ENCODE results near the gene LILRA5.
"Not testable (repeated sequence)": the region's sequence is repeated elsewhere in the genome, so short reads cannot be mapped to it uniquely, and the experiment has no call there.

The LILRA5 gene

GRCh38 chr19:54312436-54313377, at the start of gene LILRA5:
LILRA5 (minus strand) TSS chr19:54313166; CDS start chr19:54313019, 147 bp downstream.
- DNase-seq: peak; percentile 17

- DNase-seq: not testable (repeated sequence)
These were observed 48.9 kb upstream of the LILRA5 start for GRCh38 chr19:54361680-54362422.

GRCh38 chr19:54359149-54359820, 46.3 kb upstream of the LILRA5 start:
- DNase-seq: peak; percentile 77

- no peak for DNase-seq
These were observed 44.4 kb upstream of the LILRA5 start for GRCh38 chr19:54357381-54357780.

GRCh38 chr19:54356444-54357056, 43.6 kb upstream of the LILRA5 start:
- DNase-seq: no peak

DNA sequence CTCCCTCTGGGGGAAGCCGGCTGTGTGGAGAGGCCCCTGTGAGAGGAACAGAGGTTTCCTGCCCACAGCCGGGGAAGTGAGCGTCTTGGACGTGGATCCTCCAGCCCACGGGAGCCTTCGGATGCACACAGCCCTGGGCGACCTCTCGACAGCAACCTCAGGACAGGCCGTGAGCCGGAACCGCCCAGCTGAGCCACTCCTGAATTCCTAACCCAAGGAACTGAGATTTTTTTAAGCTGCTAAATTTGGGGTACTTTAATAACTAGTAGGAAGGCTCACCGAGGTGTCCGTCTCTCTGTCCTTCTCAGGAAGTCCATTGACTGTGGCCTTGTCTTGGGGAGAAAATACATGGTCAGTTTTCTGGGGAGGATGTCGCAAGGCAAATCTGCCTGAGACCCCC, 42.7 kb upstream of the LILRA5 start:
- DNase-seq: no peak

DNA sequence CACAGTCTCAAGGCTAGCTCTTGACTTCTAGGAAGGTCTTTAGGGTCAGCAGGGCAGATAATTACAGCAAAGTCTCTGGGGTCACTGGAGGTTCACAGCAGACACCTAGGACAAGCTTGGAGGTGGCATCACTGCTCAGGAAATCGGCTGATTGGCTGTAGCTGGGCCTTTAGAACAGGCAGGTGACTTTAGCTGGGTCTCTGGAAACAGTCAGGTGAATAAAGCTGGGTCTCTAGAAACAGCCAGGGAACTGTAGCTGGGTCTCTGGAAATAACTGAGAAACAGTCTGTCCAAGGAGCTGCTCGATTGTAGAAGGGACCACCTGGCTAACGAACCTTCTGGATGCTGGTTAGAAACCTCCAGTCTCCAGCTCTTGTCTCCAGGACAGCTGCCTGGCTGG, 41.8 kb upstream of the LILRA5 start:
- DNase-seq: no peak

DNA sequence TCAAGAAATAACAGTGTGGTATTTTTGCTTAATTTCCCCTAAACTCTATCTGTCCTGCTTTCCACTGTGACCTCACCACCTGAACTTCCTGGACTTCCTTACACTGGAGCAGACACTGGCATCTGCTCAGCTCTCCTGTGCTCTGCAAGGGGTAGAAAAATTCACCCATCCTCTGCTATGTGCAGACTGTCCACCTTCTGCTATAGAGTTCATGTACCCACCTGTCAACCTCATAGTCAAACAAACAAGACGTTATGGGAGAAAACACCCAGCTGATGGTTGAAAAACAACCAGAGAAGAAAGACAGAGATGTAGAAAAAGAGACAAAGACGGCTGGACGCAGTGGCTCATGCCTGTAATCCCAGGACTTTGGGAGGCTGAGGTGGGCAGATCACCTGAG, 39.6 kb upstream of the LILRA5 start:
- DNase-seq: no peak

DNA sequence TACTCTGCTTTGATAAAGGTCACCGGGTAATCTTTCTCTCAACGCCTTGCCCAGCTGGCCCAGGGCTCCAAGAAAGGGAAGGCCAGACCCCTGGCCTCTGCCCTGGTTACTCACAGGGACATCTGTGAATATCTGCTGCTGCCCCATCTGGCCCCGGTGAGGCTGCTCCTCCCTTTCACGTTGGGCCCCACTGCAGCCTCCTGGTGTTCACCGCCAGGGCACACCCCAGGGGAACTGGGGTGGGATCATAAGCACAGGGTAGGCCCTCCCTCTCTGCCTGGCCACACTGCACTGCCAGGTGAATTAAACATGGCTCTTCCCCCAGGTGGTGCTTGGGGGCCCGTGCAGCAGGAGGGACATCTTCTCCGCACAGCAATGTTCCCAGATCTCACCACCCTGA, 39.1 kb upstream of the LILRA5 start:
- no peak for DNase-seq

DNA sequence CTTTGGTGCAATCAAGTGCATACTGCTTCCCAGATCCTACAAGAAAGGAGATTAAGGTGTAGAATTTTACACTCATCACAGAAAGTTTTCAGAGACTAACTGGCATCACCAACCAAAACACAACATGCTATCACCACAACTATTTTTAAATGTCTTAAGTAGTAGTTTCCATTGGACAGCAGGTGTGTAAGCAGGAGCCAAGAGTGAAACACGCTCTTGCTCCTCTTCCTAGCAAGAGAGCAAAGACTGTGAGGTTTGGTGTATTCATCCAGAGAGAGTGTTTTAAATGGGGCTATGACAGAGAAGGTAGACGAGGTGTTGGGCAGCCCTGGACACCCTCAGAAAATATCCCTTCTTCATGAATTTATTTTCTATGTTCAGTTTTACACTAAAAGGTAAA, 38.5 kb upstream of the LILRA5 start:
- DNase-seq: no peak

DNA sequence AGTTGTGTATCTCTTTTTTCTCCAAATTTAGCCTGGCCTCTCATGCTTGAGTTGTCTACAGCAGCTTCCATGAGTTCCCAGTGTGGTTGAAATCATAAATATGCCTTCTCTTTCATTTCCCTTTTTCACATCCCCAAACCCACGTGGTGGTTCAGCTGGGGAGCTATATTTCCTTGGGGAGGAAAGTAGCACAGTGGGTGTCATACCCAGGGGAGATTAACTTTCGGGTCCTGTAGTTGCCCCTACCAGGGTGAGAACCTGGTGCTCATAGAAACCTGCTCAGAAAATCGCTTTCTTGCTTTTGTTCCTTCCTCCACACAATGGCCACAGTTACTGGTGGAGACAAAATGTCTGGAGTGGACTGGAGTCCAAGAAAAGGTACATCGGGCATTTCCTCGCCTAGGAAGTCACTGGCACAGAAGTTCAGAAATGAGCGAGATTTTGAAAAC, 33.0 kb upstream of the LILRA5 start:
- DNase-seq: no peak

DNA sequence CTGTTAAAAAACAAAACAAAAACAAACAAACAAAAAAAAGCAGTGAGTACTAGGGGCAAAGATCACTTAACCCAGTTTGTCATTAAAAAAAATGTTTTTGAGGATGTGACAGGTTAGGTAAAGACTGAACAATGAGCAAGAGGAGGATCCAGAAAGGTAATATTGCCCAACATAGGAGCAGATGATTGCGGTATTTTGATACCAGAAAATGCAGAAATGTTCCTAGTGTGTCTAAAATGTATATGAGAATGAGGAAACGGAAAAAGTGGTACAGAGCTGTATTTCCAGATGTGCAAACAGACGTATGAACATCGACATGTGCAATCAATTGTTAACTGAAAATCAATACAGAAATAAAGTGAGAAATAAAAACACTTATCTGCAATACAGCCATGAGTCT, 30.9 kb upstream of the LILRA5 start:
- DNase-seq: no peak

DNA sequence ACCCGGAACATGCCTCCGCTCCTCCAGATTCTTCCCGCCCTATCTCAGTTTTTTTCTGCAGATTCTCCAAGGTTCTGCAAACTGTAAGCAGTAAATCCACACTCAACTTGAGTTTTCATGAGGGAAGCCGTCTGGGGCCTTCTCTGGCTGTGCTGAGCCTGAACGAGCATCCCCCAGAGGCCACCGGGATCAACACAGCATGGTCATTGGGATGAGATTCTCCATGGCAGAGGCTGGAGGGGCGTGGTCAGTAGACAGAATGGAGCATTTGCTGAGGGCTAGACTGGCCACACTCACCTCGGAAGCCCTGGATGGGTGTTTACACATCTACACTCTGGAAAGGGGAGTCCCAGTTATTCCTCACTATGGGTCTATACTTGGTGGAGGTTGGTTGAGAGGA, 28.3 kb upstream of the LILRA5 start:
- DNase-seq: no peak

- DNase-seq: no peak
These were observed 26.8 kb upstream of the LILRA5 start for GRCh38 chr19:54339646-54340358.

GRCh38 chr19:54338521-54338920, 25.6 kb upstream of the LILRA5 start:
- no peak for DNase-seq

DNA sequence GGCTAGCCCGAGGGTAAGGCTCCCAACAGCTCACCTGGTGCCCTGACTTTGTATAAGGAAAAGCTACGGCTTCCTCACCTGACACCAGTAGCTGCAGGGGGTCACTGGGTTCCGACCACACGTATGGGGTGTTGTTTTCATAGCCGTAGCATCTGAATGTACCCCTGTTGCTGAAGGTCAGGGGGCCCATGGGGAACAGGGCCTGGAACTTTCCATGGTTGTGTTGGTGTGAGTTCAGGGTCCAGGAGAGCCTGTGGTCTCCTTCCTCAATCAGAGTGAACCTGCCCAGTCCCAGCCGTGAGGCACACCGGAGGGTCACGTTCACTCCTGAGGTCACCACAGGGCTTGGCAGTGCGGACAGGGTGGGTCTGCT, 24.9 kb upstream of the LILRA5 start:
- no peak for DNase-seq

- DNase-seq: no peak
These were observed 24.2 kb upstream of the LILRA5 start for GRCh38 chr19:54336893-54337857.

GRCh38 chr19:54335979-54336892, 23.3 kb upstream of the LILRA5 start:
- no peak for DNase-seq

DNA sequence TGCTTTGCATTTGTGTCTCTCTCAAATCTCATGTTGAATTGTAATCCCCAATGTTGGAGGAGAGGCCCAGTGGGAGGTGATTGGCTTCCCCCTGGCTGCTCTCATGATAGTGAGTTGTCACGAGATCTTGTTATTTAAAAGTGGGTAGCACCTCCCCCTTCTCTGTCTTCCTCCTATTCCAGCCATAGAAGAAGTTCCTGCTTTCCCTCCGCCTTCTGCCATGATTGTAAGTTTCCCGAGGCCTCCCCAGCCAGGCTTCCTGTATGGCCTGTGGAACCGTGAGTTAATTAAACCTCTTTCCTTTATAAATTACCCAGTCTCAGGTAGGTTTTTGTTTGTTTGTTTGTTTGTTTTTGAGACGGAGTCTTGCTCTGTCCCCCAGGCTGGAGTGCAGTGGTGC, 22.2 kb upstream of the LILRA5 start:
- no peak for DNase-seq

All from CD4-positive, alpha-beta T cell treated with Interleukin-12 subunit alpha and Interleukin-12 subunit beta, for 1 hour (primary cell).